GM18517 (cell line): Measurements from ENCODE around the gene AREL1.

ENCODE experiments used
- ATAC-seq: cut with Tn5 transposase; IDR thresholded peaks from one replicate; pipeline ENCODE4 v1.9.1; 2021; ENCODE audit warnings: mild to moderate bottlenecking, moderate library complexity; ENCODE audit not compliant: unreplicated experiment

The AREL1 gene

GRCh38 chr14:74613211-74613914, 99.5 kb downstream of the AREL1 start:
- ATAC-seq = no peak

DNA sequence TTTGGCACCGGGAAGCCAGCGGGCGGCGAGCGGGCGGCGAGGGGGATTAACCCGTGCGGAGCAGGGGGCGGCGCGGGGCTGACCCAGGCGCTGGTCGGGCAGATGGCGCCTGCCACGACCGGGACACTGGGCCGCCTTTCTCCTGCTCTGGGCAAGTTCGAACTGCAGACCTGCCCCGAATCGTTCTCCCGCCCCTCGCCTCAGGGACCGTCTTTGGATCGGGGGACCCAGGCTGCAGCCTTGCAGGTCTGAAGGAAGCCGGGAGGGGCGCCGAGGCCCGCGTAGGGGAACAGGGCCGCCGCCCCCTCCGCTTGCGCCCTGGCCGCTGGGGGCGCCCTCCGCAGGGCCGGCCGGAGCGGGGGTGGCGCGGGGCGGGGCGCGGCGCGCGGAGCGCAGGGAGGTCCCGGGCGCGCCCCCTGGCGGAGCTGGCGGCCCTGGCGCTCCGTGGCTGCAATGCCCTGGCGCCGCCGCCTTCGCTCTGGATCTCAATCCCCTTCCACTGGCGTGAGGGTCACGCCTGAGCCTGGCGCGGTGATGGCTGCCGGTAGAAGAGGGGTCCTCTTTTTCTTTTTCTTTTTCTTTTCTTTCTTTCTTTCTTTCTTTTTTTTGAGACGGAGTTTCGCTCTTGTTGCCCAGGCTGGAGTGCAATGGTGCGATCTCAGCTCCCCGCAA, 100.4 kb downstream of the AREL1 start:
- ATAC-seq = no peak

GRCh38 chr14:74611650-74612349, 101.1 kb downstream of the AREL1 start, which contains the start of gene LTBP2:
LTBP2 (minus strand) TSS chr14:74612237; CDS start chr14:74611944, 293 bp downstream.
- ATAC-seq = no peak
